HG03280 (cell line): Measurements from ENCODE around the gene RPL10L.

ENCODE experiments used
- ATAC-seq: cut with Tn5 transposase; IDR thresholded peaks from one replicate; pipeline ENCODE4 v1.9.1; 2021; ENCODE audit warnings: mild to moderate bottlenecking, moderate library complexity; ENCODE audit not compliant: unreplicated experiment

Gene RPL10L

GRCh38 chr14:46651526-46652144 lies at the start of gene RPL10L:
RPL10L (minus strand) TSS chr14:46651781; CDS start chr14:46651736, 45 bp downstream.
- no peak for ATAC-seq

GRCh38 chr14:46691819-46692218 lies 40.2 kb upstream of the RPL10L start:
- no peak for ATAC-seq

- ATAC-seq, result no peak
Observed at GRCh38 chr14:46686652-46687051, 35.1 kb upstream of the RPL10L start.

- ATAC-seq, result no peak
Observed at GRCh38 chr14:46672128-46672527, 20.5 kb upstream of the RPL10L start.

GRCh38 chr14:46663382-46663781 lies 11.8 kb upstream of the RPL10L start:
- no peak for ATAC-seq

GRCh38 chr14:46661728-46662127 lies 10.1 kb upstream of the RPL10L start:
- no peak for ATAC-seq

- no peak for ATAC-seq
Observed at GRCh38 chr14:46653031-46653755, 1.6 kb upstream of the RPL10L start.

GRCh38 chr14:46646796-46647195 lies 4.8 kb downstream of the RPL10L start:
- no peak for ATAC-seq

GRCh38 chr14:46626876-46627275 lies 24.7 kb downstream of the RPL10L start:
- no peak for ATAC-seq
